ENCODE data around the gene MYO5A. TPM values are rescaled to one million over a fixed set of nuclear protein-coding genes. Genes with fewer than 3 reads are reported as not detected.
A peak's percentile ranks its signal among the peaks of the same experiment; 100 is the strongest.

The MYO5A gene
- polyA plus RNA-seq, 1 of the 3 experiments (the other 2 are of a cell fraction) = 11.0 TPM

DNA sequence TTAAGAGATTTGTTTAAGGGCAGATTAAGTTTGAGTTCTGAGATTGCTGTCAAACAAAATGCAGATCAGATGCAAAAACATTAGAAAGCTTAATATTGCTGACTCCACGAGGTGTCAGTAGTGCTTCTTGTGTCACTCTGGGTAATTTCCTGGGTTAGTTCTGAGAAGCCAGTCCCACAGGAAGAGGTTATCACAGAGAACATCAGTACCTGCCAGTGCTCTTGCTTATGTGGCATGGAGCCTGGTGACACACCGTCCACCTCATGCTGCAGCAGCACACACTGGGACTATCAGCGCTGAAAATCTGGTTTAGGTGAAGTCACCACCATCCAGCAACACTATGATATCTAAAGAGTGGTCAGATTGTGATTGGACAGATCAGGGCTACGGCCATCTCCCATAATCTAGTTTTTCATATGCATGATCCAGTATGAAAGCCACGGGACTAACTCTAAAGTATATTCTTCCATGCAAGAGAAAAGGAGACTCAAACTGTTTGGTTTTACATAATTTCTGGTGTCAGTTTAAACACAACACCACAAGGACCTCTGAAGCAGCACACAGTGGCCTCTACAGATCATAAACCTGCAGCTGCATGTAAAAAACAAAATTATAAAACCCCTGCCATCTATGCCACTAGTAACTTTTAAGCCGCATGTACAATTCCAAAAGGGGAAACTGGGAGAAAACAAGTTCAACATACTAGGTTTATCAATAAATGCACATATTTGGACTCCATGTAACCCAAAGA, 197.0 kb downstream of the MYO5A start:
- DNase-seq = peak; percentile 48
- no peaks in the 10 kb centered on the region for H3K9me3 ChIP-seq
- H3K4me2 ChIP-seq = no peak overlapping the region
- TF ChIP-seq, protein P1, sequence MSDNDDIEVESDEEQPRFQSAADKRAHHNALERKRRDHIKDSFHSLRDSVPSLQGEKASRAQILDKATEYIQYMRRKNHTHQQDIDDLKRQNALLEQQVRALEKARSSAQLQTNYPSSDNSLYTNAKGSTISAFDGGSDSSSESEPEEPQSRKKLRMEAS (IDR thresholded peaks at IDR 0.05; ENCODE audit: low read depth) = 0 out of 2 replicates have a peak, but pooled peaks have one; percentile 13
- peak; percentile 83 for TF ChIP-seq RAD21 (IDR thresholded peaks at IDR 0.05; ENCODE audit: low read length)
- no peak for TF ChIP-seq YY1 (IDR thresholded peaks at IDR 0.05; ENCODE audit: low read depth)
- no peak for TF ChIP-seq IRF3 (IDR thresholded peaks at IDR 0.05; ENCODE audit: low read depth, low read length)
- peak; percentile 27; the same call in 1 of the 2 replicates for TF ChIP-seq TCF12 (IDR thresholded peaks at IDR 0.05)
- TF ChIP-seq MXI1 (IDR thresholded peaks at IDR 0.05; ENCODE audit: low read depth, low read length) = peak; percentile 64
- no peak for TF ChIP-seq RCOR1 (IDR thresholded peaks at IDR 0.05; ENCODE audit: low read length)
- no peak; the same call in 1 of the 2 replicates for TF ChIP-seq FOSL2 (IDR thresholded peaks at IDR 0.05; ENCODE audit: borderline replicate concordance, low read depth)
- TF ChIP-seq, protein P2, sequence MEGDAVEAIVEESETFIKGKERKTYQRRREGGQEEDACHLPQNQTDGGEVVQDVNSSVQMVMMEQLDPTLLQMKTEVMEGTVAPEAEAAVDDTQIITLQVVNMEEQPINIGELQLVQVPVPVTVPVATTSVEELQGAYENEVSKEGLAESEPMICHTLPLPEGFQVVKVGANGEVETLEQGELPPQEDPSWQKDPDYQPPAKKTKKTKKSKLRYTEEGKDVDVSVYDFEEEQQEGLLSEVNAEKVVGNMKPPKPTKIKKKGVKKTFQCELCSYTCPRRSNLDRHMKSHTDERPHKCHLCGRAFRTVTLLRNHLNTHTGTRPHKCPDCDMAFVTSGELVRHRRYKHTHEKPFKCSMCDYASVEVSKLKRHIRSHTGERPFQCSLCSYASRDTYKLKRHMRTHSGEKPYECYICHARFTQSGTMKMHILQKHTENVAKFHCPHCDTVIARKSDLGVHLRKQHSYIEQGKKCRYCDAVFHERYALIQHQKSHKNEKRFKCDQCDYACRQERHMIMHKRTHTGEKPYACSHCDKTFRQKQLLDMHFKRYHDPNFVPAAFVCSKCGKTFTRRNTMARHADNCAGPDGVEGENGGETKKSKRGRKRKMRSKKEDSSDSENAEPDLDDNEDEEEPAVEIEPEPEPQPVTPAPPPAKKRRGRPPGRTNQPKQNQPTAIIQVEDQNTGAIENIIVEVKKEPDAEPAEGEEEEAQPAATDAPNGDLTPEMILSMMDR (IDR thresholded peaks at IDR 0.05) = peak; percentile 63
- no peak for TF ChIP-seq PBX3 (IDR thresholded peaks at IDR 0.05)
- peak; percentile 80 for TF ChIP-seq GATA2 (CRISPR knock-in tag; IDR thresholded peaks at IDR 0.05)
- no peak for TF ChIP-seq SIN3A (IDR thresholded peaks at IDR 0.05; ENCODE audit: borderline replicate concordance, low read depth, low read length)
- no peak for TF ChIP-seq FOXM1 (IDR thresholded peaks at IDR 0.05; ENCODE audit: low read depth)
- TF ChIP-seq CHD2 (IDR thresholded peaks at IDR 0.05; ENCODE audit: low read length, partially characterized antibody) = no peak
- peak; percentile 77 for TF ChIP-seq SMC3 (IDR thresholded peaks at IDR 0.05; ENCODE audit: low read depth, low read length)
- ChIA-PET POLR2A (no interaction called here), CTCF (interaction anchor here (0.5 to 2.8 kb wide), 35 partner anchors 12 to 464 kb away, joined by 3 to 29 read pairs (median 4); partner anchors contain the start of genes MYO5A and MYO5C)
- no peaks in the 10 kb centered on the region for H3K27me3 ChIP-seq (ENCODE audit: insufficient read depth)
- H2AFZ ChIP-seq (ENCODE audit: low read depth) = no peak overlapping the region
- peaks cover 5% of the 10 kb centered on the region for H3F3A ChIP-seq (replicated peaks; ENCODE audit: insufficient read depth)
- H3K9ac ChIP-seq = no peak overlapping the region
- 47% methylated on average over 6 of the region's 6 CpGs for WGBS (ENCODE audit: low lambda C conversion rate)
- peaks cover 5 to 29% of the 10 kb centered on the region in 2 experiments for H3K36me3 ChIP-seq (replicated peaks in 1 of 2; ENCODE audit: control insufficient read depth in 1 of 2, insufficient read depth in 2 of 2, low read length in 1 of 2)
- peaks cover 3 to 10% of the 10 kb centered on the region in 2 experiments; a peak in 3 of 4 replicates for H3K4me1 ChIP-seq (ENCODE audit: control insufficient read depth in 1 of 2, insufficient read depth in 2 of 2, low read depth in 1 of 2, low read length in 1 of 2)
- no peaks in the 10 kb centered on the region for H4K20me1 ChIP-seq (ENCODE audit: insufficient read depth)
- no peak overlapping the region for H3K4me3 ChIP-seq (ENCODE audit: low read depth in 2 of 2, low read length in 1 of 2)
- H3K27ac ChIP-seq (ENCODE audit: low read depth in 2 of 2, low read length in 1 of 2) = no peak overlapping the region
- H3K9me2 ChIP-seq = no peaks in the 10 kb centered on the region
- no peaks in the 10 kb centered on the region for H3K79me2 ChIP-seq (ENCODE audit: insufficient read depth)

Data from SK-N-SH (cell line).